Mucosa of descending colon (tissue), 3 donors: ENCODE data around the gene GFRA4. TPM values are rescaled to one million over a fixed set of nuclear protein-coding genes. Genes with fewer than 3 reads are reported as not detected.

Experiments
- ATAC-seq: fragments of 200-7000 bp; cut with Tn5 transposase; one replicate; pipeline ENCODE4 v1.9.1; 2020; ENCODE audit warnings: mild to moderate bottlenecking, moderate library complexity
- DNase-seq, 3 donors: peaks; one replicate each; pipeline ENCODE4 v3.0.0-alpha.2; 2020
- H3K36me3 ChIP-seq: fragments of 200-600 bp; one replicate; pipeline ENCODE4 v1.8.0; 2021; ENCODE audit warnings: low read depth, mild to moderate bottlenecking
- H3K4me1 ChIP-seq: fragments of 200-600 bp; one replicate; pipeline ENCODE4 v1.8.0; 2021; ENCODE audit warnings: low read depth, mild to moderate bottlenecking
- H3K4me3 ChIP-seq: fragments of 200-600 bp; one replicate; pipeline ENCODE4 v1.8.0; 2021; ENCODE audit warnings: mild to moderate bottlenecking
- H3K9me3 ChIP-seq: fragments of 200-600 bp; one replicate; pipeline ENCODE4 v1.8.0; 2021; ENCODE audit warnings: mild to moderate bottlenecking
- CTCF ChIP-seq: fragments of 200-600 bp; IDR thresholded peaks from one replicate; pipeline ENCODE4 v1.8.0; 2022; ENCODE audit warnings: antibody characterized with exemption, mild to moderate bottlenecking
- intact Hi-C, 2 donors: fragments of 100-400 bp; cut with DNase I in 1 of 2; cut with micrococcal nuclease in 1 of 2; formaldehyde crosslinking; loops; one replicate each; pipeline versions ENCODE4 v1.11.0 to v1.11.1; 2022; cut with DNase I, micrococcal nuclease
- total RNA-seq, 3 donors: library from RNA; stranded (reverse); fragmentation: NEBNext Ultra II Directional in 2 of 3; extraction: Animal tissue kit (Norgen Biotek cat#: 25700) in 2 of 3; gene quantifications; one replicate each; pipeline versions ENCODE4 v1.2.1 to v1.2.4, GENCODE V29; 2021 to 2023
- donor health status: DM: no; HTN: no; CAD: no; lungs with moderate emphysema.
- donor health status: DM: no; HTN: no; CAD: no.
- donor health status: DM: no; HTN: yes; CAD: no.

GFRA4 gene
- total RNA-seq, 3 donors from 2014 or later: not detected

GRCh38 chr20:3670945-3671344 lies 7.7 kb upstream of the GFRA4 start:
- intact Hi-C loops: loop anchor here in 1 of 2 donors (10.0 kb wide), 1 partner anchor 404 kb away; no protein-coding TSS in a partner anchor
- no peak overlapping the region for H3K4me3 ChIP-seq
- no peaks in the 10 kb centered on the region for H3K9me3 ChIP-seq
- DNase-seq (peak in 1 of 3 donors; percentile 37), ATAC-seq (no peak)
- H3K4me1 ChIP-seq: no peaks in the 10 kb centered on the region
- H3K36me3 ChIP-seq: no peaks in the 10 kb centered on the region
- no peak for TF ChIP-seq CTCF

- Histone ChIP-seq H3K4me1 (no peaks in the 10 kb centered on the region), H3K4me3 (no peak overlapping the region), H3K9me3 (no peaks in the 10 kb centered on the region), H3K36me3 (no peaks in the 10 kb centered on the region)
- DNase-seq (no peak), ATAC-seq (no peak)
- intact Hi-C loops: loop anchor here in 1 of 2 donors (10.0 kb wide), 1 partner anchor 404 kb away; no protein-coding TSS in a partner anchor
- no peak for TF ChIP-seq CTCF
These were observed 7.3 kb upstream of the GFRA4 start for GRCh38 chr20:3670511-3670910.

DNA sequence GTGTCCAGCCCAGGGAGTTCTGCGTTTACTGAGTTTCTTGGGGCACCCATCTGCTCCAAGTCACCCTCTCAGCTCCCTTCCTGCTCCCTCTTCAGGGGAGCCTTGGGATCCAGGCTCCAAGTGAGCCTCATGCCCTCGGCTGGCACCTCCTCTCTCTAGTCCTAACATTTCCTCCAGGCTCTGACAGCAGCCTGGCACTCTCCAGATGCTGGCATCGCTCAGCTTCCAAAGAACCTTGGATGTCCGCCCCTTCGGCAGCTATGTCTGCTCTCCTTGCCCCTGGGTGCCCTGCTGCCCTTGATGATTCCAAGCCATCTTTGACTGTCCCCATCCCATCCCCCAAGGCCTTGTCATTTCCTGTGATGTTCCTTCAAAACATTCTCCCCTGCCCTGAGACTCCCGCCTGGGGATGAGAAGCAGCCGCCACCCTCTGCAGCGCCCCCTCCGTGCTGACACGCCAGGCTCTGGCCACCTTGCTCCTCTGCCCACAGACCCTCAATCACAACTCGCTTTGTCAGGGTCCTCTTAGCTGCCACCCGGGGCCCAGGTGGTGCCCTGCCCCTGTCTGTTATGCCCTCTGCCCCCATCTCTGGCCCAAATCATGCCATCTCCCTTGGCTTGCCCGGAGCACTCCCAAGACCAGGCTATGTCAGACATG lies 6.6 kb upstream of the GFRA4 start:
- Histone ChIP-seq H3K36me3 (no peaks in the 10 kb centered on the region), H3K4me3 (no peak overlapping the region), H3K9me3 (no peaks in the 10 kb centered on the region), H3K4me1 (no peaks in the 10 kb centered on the region)
- TF ChIP-seq CTCF: no peak
- no peak for ATAC-seq
- intact Hi-C loops: loop anchor here in 1 of 2 donors (10.0 kb wide), 1 partner anchor 405 kb away; no protein-coding TSS in a partner anchor
- peak in 1 of 3 donors; percentile 8 for DNase-seq

DNA sequence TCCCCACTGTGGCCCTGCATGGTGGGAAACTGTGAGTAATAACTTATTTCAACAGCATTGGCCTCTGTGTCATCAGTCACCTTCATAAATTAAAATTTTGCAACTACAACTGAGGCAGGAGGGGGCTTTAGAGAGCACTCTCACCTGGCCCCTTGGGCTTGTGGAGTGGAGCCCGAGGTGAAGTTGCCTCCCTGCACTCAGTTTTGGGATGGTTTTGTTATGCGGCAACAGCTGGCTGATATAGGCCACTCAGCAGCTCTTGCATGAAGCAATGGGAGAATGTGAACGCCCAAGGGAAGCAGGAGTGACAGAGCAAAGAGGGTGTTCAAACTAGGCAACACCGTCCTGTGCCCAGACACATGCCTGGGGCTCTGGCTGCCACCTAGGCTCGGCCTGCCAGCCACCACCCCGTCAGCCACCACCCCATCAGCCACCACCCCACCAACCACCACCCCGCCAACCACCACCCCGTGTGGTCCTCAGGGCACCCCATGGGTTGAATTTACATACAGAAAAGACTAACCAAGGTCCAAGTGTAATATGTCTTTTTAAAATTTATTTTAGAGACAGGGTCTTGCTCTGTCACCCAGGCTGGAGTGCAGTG lies 4.3 kb upstream of the GFRA4 start:
- ATAC-seq: no peak
- no peak for TF ChIP-seq CTCF
- Histone ChIP-seq H3K9me3 (no peaks in the 10 kb centered on the region), H3K36me3 (no peaks in the 10 kb centered on the region), H3K4me1 (no peaks in the 10 kb centered on the region), H3K4me3 (no peak overlapping the region)
- peak in 1 of 3 donors; percentile 13 for DNase-seq
- intact Hi-C loops: no loop called here

- intact Hi-C loops: no loop called here
- Histone ChIP-seq H3K36me3 (no peaks in the 10 kb centered on the region), H3K9me3 (no peaks in the 10 kb centered on the region), H3K4me3 (no peak overlapping the region), H3K4me1 (peaks cover 3% of the 10 kb centered on the region)
- DNase-seq: no peak
- ATAC-seq: no peak
- no peak for TF ChIP-seq CTCF
These were observed 659 bp upstream of the GFRA4 start for GRCh38 chr20:3663858-3664257.
